PC-9 (cell line): Measurements from ENCODE around the gene EPB41L2. TPM values are rescaled to one million over a fixed set of nuclear protein-coding genes. Genes with fewer than 3 reads are reported as not detected.
A peak's percentile ranks its signal among the peaks of the same experiment; 100 is the strongest.

Source experiments
- BruUV-seq: library from RNA; stranded (reverse); fragments of 400-500 nt; replicated peaks from 2 replicates; lab custom pipeline; 2021; lab: Mats Ljungman, UMichigan
- CTCF ChIA-PET: fragments of 300-600 bp; sonication (Branson Sonifier 250); formaldehyde crosslinking; loops from one replicate; lab custom pipeline; 2022; ENCODE audit warnings: antibody characterized with exemption; lab: Charles Lee
- POLR2A ChIA-PET: fragments of 300-600 bp; sonication (Branson Sonifier 250); formaldehyde crosslinking; loops from one replicate; lab custom pipeline; 2022; ENCODE audit warnings: antibody characterized with exemption; ENCODE audit not compliant: unreplicated experiment; lab: Charles Lee
- DNase-seq, 2 experiments: peaks; one replicate each; pipeline versions ENCODE4 v3.0.0 to v3.0.0-alpha.2; 2015 to 2022; ENCODE audit warnings: mixed read lengths in 1 of 2
- H2AFZ ChIP-seq: fragments of 200-600 bp; sonication (generic); 2 replicates; pipeline ENCODE4 v1.8.1; 2017; ENCODE audit warnings: antibody characterized with exemption
- H3F3A ChIP-seq: fragments of 200-600 bp; sonication (generic); 2 replicates; pipeline ENCODE4 v1.8.1; 2017; ENCODE audit warnings: antibody characterized with exemption, mild to moderate bottlenecking, low read depth; ENCODE audit not compliant: insufficient read depth
- H3K27ac ChIP-seq: fragments of 200-600 bp; sonication (generic); 2 replicates; pipeline ENCODE4 v1.6.1; 2016; ENCODE audit warnings: mixed run types
- H3K27me3 ChIP-seq: fragments of 200-600 bp; sonication (generic); 2 replicates; pipeline ENCODE4 v1.6.1; 2016; ENCODE audit warnings: low read depth, mixed run types; ENCODE audit not compliant: insufficient read depth
- H3K36me3 ChIP-seq: fragments of 200-600 bp; sonication (generic); 2 replicates; pipeline ENCODE4 v1.6.1; 2016; ENCODE audit warnings: low read depth, mixed run types
- H3K4me1 ChIP-seq: fragments of 200-600 bp; sonication (generic); replicated peaks from 2 replicates; pipeline ENCODE4 v1.6.1; 2016; ENCODE audit warnings: mixed run types; ENCODE audit not compliant: insufficient read depth
- H3K4me2 ChIP-seq: fragments of 200-600 bp; sonication (generic); 2 replicates; pipeline ENCODE4 v1.6.1; 2017; ENCODE audit warnings: mixed run types
- H3K4me3 ChIP-seq: fragments of 200-600 bp; sonication (generic); 2 replicates; pipeline ENCODE4 v1.6.1; 2016; ENCODE audit warnings: mixed run types
- H3K79me2 ChIP-seq: fragments of 200-600 bp; sonication (generic); 2 replicates; pipeline ENCODE4 v1.6.1; 2017; ENCODE audit warnings: low read depth, mixed run types
- H3K9me2 ChIP-seq: fragments of 200-600 bp; sonication (generic); 2 replicates; pipeline ENCODE4 v1.8.1; 2017; ENCODE audit warnings: mild to moderate bottlenecking; ENCODE audit not compliant: insufficient read depth
- H3K9me3 ChIP-seq: fragments of 200-600 bp; sonication (generic); 2 replicates; pipeline ENCODE4 v1.8.1; 2016; ENCODE audit warnings: low read depth; ENCODE audit not compliant: insufficient read depth
- H4K20me1 ChIP-seq: fragments of 200-600 bp; sonication (generic); 2 replicates; pipeline ENCODE4 v1.8.1; 2017; ENCODE audit not compliant: insufficient read depth
- EZH2 ChIP-seq: fragments of 200-600 bp; sonication (generic); IDR thresholded peaks from 2 replicates; pipeline ENCODE4 v1.8.0; 2017; ENCODE audit warnings: antibody characterized with exemption, low read depth
- intact Hi-C: fragments of 100-400 bp; cut with micrococcal nuclease; formaldehyde crosslinking; loops from one replicate; pipeline ENCODE4 v1.10.0; 2022; ENCODE audit not compliant: unreplicated experiment
- total RNA-seq: library from RNA; stranded (reverse); gene quantifications from 2 replicates; pipeline ENCODE4 v1.2.3, GENCODE V29; 2021
- TF ChIP-seq, protein P1 (sequence below): fragments of 200-600 bp; sonication (generic); conservative IDR thresholded peaks from 2 replicates; pipeline ENCODE4 v1.6.1; 2017; ENCODE audit warnings: mixed run types, antibody characterized with exemption, mild to moderate bottlenecking, moderate library complexity

EPB41L2 gene
- total RNA-seq, 1 experiment from 2014 or later, result 67.4 TPM

GRCh38 chr6:130879826-130880225 lies 183.2 kb downstream of the EPB41L2 start:
- BruUV-seq, result no TSS peak
- no peaks in the 10 kb centered on the region for H3K27me3 ChIP-seq
- H4K20me1 ChIP-seq, result no peaks in the 10 kb centered on the region
- no peak overlapping the region for H3K4me3 ChIP-seq
- TF ChIP-seq, protein P1, sequence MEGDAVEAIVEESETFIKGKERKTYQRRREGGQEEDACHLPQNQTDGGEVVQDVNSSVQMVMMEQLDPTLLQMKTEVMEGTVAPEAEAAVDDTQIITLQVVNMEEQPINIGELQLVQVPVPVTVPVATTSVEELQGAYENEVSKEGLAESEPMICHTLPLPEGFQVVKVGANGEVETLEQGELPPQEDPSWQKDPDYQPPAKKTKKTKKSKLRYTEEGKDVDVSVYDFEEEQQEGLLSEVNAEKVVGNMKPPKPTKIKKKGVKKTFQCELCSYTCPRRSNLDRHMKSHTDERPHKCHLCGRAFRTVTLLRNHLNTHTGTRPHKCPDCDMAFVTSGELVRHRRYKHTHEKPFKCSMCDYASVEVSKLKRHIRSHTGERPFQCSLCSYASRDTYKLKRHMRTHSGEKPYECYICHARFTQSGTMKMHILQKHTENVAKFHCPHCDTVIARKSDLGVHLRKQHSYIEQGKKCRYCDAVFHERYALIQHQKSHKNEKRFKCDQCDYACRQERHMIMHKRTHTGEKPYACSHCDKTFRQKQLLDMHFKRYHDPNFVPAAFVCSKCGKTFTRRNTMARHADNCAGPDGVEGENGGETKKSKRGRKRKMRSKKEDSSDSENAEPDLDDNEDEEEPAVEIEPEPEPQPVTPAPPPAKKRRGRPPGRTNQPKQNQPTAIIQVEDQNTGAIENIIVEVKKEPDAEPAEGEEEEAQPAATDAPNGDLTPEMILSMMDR, result no peak
- no peak for TF ChIP-seq EZH2
- no peak overlapping the region for H3K27ac ChIP-seq
- POLR2A ChIA-PET, result no interaction called here
- H3K9me2 ChIP-seq, result no peaks in the 10 kb centered on the region
- no peaks in the 10 kb centered on the region for H3F3A ChIP-seq
- no peak overlapping the region for H3K4me2 ChIP-seq
- CTCF ChIA-PET, result interaction anchor here (0.6 kb wide), 1 partner anchor 239 kb away, joined by 4 read pairs; no protein-coding TSS in a partner anchor
- DNase-seq, result no peak
- H3K4me1 ChIP-seq, result no peaks in the 10 kb centered on the region
- intact Hi-C loops, result loop anchor here (5.0 to 10.0 kb wide), 2 partner anchors 582 to 835 kb away; no protein-coding TSS in a partner anchor
- no peaks in the 10 kb centered on the region for H3K79me2 ChIP-seq
- H3K36me3 ChIP-seq, result no peaks in the 10 kb centered on the region
- H3K9me3 ChIP-seq, result no peaks in the 10 kb centered on the region
- no peak overlapping the region for H2AFZ ChIP-seq

GRCh38 chr6:130873746-130874145 lies 189.3 kb downstream of the EPB41L2 start:
- no peak overlapping the region for H3K4me3 ChIP-seq
- no peak overlapping the region for H3K4me2 ChIP-seq
- no peaks in the 10 kb centered on the region for H4K20me1 ChIP-seq
- CTCF ChIA-PET, result interaction anchor here (0.7 kb wide), 1 partner anchor 1821 kb away, joined by 3 read pairs; no protein-coding TSS in a partner anchor
- no peaks in the 10 kb centered on the region for H3K9me2 ChIP-seq
- no peak for DNase-seq
- TF ChIP-seq, protein P1, result no peak
- no peak for TF ChIP-seq EZH2
- BruUV-seq, result no TSS peak
- no peak overlapping the region for H3K27ac ChIP-seq
- intact Hi-C loops, result loop anchor here (5.0 to 10.0 kb wide), 2 partner anchors 551 to 829 kb away; no protein-coding TSS in a partner anchor
- H3K27me3 ChIP-seq, result no peaks in the 10 kb centered on the region
- H3K79me2 ChIP-seq, result no peaks in the 10 kb centered on the region
- H3K4me1 ChIP-seq, result no peaks in the 10 kb centered on the region
- no peaks in the 10 kb centered on the region for H3K36me3 ChIP-seq
- no peaks in the 10 kb centered on the region for H3K9me3 ChIP-seq
- H3F3A ChIP-seq, result no peaks in the 10 kb centered on the region
- POLR2A ChIA-PET, result no interaction called here
- no peak overlapping the region for H2AFZ ChIP-seq

- no peaks in the 10 kb centered on the region for H3K36me3 ChIP-seq
- no peaks in the 10 kb centered on the region for H3K9me3 ChIP-seq
- no TSS peak for BruUV-seq
- no peak for TF ChIP-seq EZH2
- TF ChIP-seq, protein P1, result peak; percentile 99
- H3K27ac ChIP-seq, result no peak overlapping the region
- POLR2A ChIA-PET, result no interaction called here
- H3K9me2 ChIP-seq, result no peaks in the 10 kb centered on the region
- H3K27me3 ChIP-seq, result no peaks in the 10 kb centered on the region
- DNase-seq, result peak in 1 of 2 experiments; percentile 49
- H3K79me2 ChIP-seq, result no peaks in the 10 kb centered on the region
- CTCF ChIA-PET, result no interaction called here
- no peaks in the 10 kb centered on the region for H3K4me1 ChIP-seq
- intact Hi-C loops, result loop anchor here (5.0 to 10.0 kb wide), 2 partner anchors 550 to 828 kb away; no protein-coding TSS in a partner anchor
- H3K4me2 ChIP-seq, result no peak overlapping the region
- no peak overlapping the region for H2AFZ ChIP-seq
- H3F3A ChIP-seq, result no peaks in the 10 kb centered on the region
- no peaks in the 10 kb centered on the region for H4K20me1 ChIP-seq
- H3K4me3 ChIP-seq, result no peak overlapping the region
Observed at GRCh38 chr6:130872250-130873095, 190.6 kb downstream of the EPB41L2 start.
